T-helper 2 cell treated with Interferon-gamma antibody and Interleukin-4, amounts not matched to agents 5 μg/mL and 100 μg/mL, for 36 hours (primary cell): ENCODE data around the gene C1QTNF6.
A peak's percentile ranks its signal among the peaks of the same experiment; 100 is the strongest.
"Not testable (repeated sequence)": the region's sequence is repeated elsewhere in the genome, so short reads cannot be mapped to it uniquely, and the experiment has no call there.

Experiments used
- DNase-seq: peaks from one replicate; pipeline ENCODE4 v3.0.0; 2021; ENCODE audit warnings: low spot score
- H3K27ac Mint-ChIP-seq: one replicate; pipeline ENCODE4 v1.8.0; 2021; ENCODE audit warnings: mild to moderate bottlenecking, mixed read lengths
- H3K27me3 Mint-ChIP-seq: one replicate; pipeline ENCODE4 v1.8.0; 2021; ENCODE audit warnings: low read depth, mixed read lengths
- H3K36me3 Mint-ChIP-seq: one replicate; pipeline ENCODE4 v1.8.0; 2021; ENCODE audit warnings: low read depth, mixed read lengths
- H3K4me1 Mint-ChIP-seq: one replicate; pipeline ENCODE4 v1.8.0; 2021; ENCODE audit warnings: low read depth, mixed read lengths
- H3K4me3 Mint-ChIP-seq: one replicate; pipeline ENCODE4 v1.8.0; 2022; ENCODE audit warnings: mild to moderate bottlenecking, moderate library complexity, mixed read lengths
- H3K9me3 Mint-ChIP-seq: one replicate; pipeline ENCODE4 v1.8.0; 2021; ENCODE audit warnings: mixed read lengths

C1QTNF6 gene

DNA sequence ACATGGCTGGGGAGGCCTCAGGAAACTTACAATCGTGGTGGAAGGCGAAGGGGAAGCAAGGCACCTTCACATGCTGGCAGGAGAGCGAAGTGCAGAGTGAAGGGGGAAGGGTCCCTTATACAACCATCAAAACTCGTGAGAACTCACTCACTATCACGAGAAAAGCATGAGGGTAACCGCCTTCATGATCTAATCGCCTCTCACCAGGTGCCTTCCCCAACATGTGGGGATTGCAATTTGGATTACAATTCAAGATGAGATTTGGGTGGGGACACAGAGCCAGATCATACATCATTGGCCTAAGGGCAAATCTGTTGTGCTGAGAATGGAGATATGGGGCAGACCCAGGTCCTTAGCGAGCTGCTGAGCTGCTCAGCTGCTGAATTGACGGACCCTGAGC, 13.1 kb downstream of the C1QTNF6 start:
- Mint-ChIP-seq H3K4me1 (peaks cover 7% of the 10 kb centered on the region), H3K9me3 (no peaks in the 10 kb centered on the region), H3K27me3 (peaks cover 3% of the 10 kb centered on the region), H3K4me3 (no peak overlapping the region), H3K27ac (no peak overlapping the region), H3K36me3 (no peaks in the 10 kb centered on the region)
- no peak for DNase-seq

DNA sequence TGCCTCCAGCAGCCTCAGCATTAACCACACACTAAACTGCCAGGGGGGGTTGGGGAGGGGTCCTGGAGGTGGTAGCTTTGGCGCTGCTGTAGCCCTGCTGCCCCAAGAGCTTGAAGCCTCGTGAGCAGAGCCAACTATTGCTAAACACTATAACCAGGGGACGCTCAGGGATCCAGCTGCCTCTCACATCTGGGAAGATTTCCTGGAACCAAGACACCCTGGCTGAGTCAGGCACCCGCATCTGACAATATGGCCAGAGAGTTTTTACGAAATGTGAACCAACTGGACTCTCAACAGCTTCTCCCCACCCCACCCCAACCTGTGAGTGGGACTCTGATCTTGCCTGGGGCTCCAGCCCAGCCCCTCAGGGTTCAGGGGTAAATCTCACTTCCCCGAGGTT, 14.3 kb downstream of the C1QTNF6 start:
- H3K4me3 Mint-ChIP-seq, result no peak overlapping the region
- no peak for DNase-seq
- no peaks in the 10 kb centered on the region for H3K9me3 Mint-ChIP-seq
- H3K27me3 Mint-ChIP-seq, result peaks cover 3% of the 10 kb centered on the region
- no peaks in the 10 kb centered on the region for H3K36me3 Mint-ChIP-seq
- no peak overlapping the region for H3K27ac Mint-ChIP-seq
- H3K4me1 Mint-ChIP-seq, result peaks cover 15% of the 10 kb centered on the region

DNA sequence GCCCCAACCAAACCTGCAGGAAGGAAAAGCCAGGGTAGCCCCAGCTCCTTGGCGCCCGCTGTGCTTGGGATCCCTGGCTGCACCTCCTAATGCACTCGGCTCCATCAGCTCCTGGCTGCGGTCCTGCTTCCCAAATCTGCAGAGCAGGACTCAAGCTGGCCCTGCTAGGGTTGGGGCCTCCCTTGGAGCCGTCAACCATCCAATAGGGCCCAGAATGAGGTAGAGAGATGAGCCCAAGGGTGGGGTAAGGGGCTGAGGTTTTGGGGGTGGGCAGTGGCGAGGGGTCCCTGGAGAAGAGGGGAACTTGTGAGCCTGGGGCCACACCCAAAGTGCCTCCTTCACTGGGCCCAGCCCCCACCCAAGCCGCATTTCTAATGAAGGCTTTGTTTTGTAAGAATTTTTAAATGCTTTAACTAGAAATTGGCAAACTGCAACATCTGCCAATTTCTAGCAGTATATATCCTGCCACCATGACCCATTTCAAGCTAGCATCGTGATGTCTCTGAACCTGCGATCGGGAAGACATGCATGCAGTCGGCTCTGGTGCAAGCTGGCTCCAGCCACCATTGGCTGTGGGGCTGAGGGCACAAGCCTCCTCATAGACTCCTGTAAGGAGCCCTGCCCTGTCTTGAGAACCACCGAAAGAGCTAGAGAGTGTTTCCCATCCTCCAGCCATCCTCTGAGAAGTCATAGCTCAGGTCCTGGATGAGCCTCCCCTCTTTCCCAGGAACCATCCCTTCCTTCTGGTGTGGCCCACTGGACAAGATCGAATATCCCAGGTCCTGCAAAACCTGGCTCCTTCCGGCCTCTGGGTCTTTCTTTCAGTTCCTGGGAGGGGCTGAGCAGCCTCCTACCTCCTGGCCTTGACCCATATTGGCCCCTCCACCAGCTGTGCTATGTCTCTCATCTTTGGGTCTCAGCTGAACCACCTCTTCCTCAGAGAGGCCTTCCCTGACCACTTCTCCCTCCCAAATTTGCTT, 15.5 kb downstream of the C1QTNF6 start:
- Mint-ChIP-seq H3K9me3 (no peaks in the 10 kb centered on the region), H3K27ac (no peak overlapping the region), H3K4me1 (peaks cover 25% of the 10 kb centered on the region), H3K4me3 (no peak overlapping the region), H3K27me3 (peaks cover 2% of the 10 kb centered on the region), H3K36me3 (no peaks in the 10 kb centered on the region)
- no peak for DNase-seq

DNA sequence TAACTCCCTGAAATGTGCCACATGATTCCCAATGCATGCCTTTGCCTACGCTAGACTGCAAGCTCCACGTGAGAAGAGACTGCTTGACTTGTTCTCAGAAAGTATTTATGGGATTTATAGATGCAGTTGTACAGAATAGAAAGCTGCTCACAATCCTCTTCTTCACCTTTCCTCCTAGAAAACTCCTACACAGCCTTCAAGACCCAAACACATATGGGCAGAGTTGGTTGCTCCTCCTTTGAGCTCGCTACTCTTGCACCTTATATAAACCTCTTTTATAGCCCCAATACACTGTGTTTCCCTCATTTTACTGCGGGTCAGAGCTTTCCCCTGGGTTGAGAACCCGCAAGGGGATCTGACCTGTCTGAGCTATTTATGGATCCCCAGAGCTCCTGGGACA, 16.4 kb downstream of the C1QTNF6 start:
- H3K9me3 Mint-ChIP-seq, result no peaks in the 10 kb centered on the region
- no peaks in the 10 kb centered on the region for H3K27me3 Mint-ChIP-seq
- H3K36me3 Mint-ChIP-seq, result no peaks in the 10 kb centered on the region
- no peak overlapping the region for H3K27ac Mint-ChIP-seq
- H3K4me1 Mint-ChIP-seq, result peaks cover 32% of the 10 kb centered on the region
- H3K4me3 Mint-ChIP-seq, result no peak overlapping the region
- DNase-seq, result no peak

DNA sequence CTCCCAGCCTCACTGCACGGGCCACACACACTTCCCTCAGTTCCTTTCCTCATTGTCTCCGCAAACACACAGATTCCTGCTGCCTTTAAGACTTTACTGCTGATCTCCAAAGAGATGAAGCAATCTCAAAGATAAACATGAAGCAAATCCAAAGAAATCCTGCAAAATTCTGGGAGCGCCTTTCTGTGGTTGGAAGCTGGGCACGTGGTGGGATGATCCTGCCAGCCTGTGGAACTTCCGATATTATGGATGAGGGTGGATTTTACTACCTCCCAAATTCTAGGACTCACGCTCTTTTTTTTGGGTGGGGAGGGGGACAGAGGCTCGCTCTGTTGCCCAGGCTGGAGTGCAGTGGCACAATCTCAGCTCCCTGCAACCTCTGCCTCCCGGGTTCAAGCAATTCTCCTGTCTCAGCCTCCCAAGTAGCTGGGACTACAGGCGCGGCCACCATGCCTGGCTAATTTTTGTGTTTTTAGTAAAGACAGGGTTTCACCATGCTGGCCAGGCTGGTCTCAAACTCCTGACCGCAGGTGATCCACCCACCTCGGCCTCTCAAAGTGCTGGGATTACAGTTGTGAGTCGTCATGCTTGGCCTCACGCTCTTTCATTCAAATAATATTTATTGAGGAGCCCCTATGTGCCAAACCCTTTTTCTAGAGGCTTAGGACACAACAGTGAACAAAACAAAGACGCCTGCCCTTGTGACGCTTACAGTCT, 17.2 kb downstream of the C1QTNF6 start:
- H3K27ac Mint-ChIP-seq, H3K27me3 Mint-ChIP-seq, H3K4me3 Mint-ChIP-seq, DNase-seq, H3K9me3 Mint-ChIP-seq, H3K36me3 Mint-ChIP-seq: not testable (repeated sequence)
- peaks cover 35% of the 10 kb centered on the region for H3K4me1 Mint-ChIP-seq

GRCh38 chr22:37169947-37170688, 17.9 kb downstream of the C1QTNF6 start:
- Mint-ChIP-seq H3K27me3 (no peaks in the 10 kb centered on the region), H3K36me3 (no peaks in the 10 kb centered on the region), H3K9me3 (no peaks in the 10 kb centered on the region), H3K27ac (peak overlapping the region; percentile 11), H3K4me1 (peaks cover 42% of the 10 kb centered on the region), H3K4me3 (no peak overlapping the region)
- no peak for DNase-seq

GRCh38 chr22:37169406-37169805, 18.6 kb downstream of the C1QTNF6 start:
- no peak for DNase-seq
- Mint-ChIP-seq H3K27ac (no peak overlapping the region), H3K36me3 (no peaks in the 10 kb centered on the region), H3K4me3 (no peak overlapping the region), H3K27me3 (no peaks in the 10 kb centered on the region), H3K4me1 (peaks cover 48% of the 10 kb centered on the region), H3K9me3 (no peaks in the 10 kb centered on the region)

GRCh38 chr22:37167981-37168647, 19.9 kb downstream of the C1QTNF6 start:
- Mint-ChIP-seq H3K4me1 (peaks cover 58% of the 10 kb centered on the region), H3K36me3 (no peaks in the 10 kb centered on the region), H3K27ac (peak overlapping the region; percentile 33), H3K9me3 (no peaks in the 10 kb centered on the region), H3K4me3 (peak overlapping the region; percentile 44), H3K27me3 (no peaks in the 10 kb centered on the region)
- DNase-seq, result no peak

- DNase-seq, result no peak
- H3K27ac Mint-ChIP-seq, result peak overlapping the region; percentile 33
- no peaks in the 10 kb centered on the region for H3K36me3 Mint-ChIP-seq
- H3K4me3 Mint-ChIP-seq, result peak overlapping the region; percentile 44
- peaks cover 66% of the 10 kb centered on the region for H3K4me1 Mint-ChIP-seq
- H3K9me3 Mint-ChIP-seq, result no peaks in the 10 kb centered on the region
- no peaks in the 10 kb centered on the region for H3K27me3 Mint-ChIP-seq
Observed at GRCh38 chr22:37167176-37167980, 20.7 kb downstream of the C1QTNF6 start.

DNA sequence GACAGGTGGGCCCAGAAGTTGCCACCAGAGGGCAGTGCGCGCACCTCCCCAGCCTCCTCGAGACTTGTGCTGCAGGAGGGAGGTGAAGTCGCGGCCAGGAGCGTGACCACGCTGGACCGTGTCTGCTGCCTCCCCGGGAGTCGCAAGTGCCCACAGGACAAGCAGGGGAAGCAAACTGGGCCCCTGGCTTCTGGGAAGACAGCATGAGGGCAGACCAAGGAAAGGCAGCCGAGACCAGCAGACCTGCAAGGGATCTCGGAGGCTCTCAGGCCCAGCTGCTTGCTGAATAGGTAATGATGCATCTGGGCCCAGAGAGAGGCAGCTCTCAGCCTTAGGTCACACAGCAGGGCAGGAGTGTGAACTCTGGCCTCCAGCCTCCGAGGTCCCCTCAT, 21.4 kb downstream of the C1QTNF6 start:
- peaks cover 73% of the 10 kb centered on the region for H3K4me1 Mint-ChIP-seq
- H3K27ac Mint-ChIP-seq, result peak overlapping the region; percentile 79
- H3K27me3 Mint-ChIP-seq, result no peaks in the 10 kb centered on the region
- peak overlapping the region; percentile 84 for H3K4me3 Mint-ChIP-seq
- DNase-seq, result peak; percentile 70
- H3K9me3 Mint-ChIP-seq, result no peaks in the 10 kb centered on the region
- no peaks in the 10 kb centered on the region for H3K36me3 Mint-ChIP-seq

DNA sequence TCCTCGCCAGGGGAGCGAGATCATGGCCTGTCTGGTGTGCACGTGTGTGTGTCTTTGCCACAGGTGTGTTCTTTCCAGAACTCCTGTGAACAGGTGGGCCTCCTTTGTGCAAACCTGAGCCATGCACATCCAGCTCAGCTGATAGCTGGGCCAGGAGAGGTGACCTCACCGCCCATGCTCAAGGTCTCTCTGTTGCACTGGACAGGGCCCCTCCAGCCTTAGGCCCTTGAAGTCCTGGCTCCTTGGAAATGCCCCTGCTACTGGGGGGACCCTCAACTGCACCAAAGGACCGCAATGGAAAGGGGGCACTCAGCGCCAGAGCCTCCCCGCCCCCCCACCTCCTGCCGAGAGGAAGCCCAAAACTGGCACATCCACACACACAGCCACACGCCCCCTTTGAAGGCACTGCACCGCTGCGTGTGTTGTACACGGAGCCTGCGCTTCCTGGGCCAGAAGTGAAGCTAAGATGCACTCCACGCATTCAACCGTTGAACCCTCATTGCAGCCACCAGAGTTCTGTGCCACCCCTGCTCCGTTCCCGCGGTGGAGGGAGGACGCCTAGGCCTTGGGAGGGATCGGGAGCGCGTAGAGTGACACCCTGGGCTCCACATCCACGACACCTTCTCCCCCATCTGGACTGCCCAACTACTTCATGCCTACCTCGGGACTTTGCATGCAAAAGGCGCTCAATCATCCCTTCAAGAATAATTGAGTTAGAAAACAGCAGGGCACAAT, 21.9 kb downstream of the C1QTNF6 start:
- peak overlapping the region; percentile 97 for H3K27ac Mint-ChIP-seq
- H3K9me3 Mint-ChIP-seq, result no peaks in the 10 kb centered on the region
- H3K4me1 Mint-ChIP-seq, result peaks cover 77% of the 10 kb centered on the region
- H3K4me3 Mint-ChIP-seq, result peak overlapping the region; percentile 84
- no peak for DNase-seq
- H3K27me3 Mint-ChIP-seq, result no peaks in the 10 kb centered on the region
- H3K36me3 Mint-ChIP-seq, result no peaks in the 10 kb centered on the region

DNA sequence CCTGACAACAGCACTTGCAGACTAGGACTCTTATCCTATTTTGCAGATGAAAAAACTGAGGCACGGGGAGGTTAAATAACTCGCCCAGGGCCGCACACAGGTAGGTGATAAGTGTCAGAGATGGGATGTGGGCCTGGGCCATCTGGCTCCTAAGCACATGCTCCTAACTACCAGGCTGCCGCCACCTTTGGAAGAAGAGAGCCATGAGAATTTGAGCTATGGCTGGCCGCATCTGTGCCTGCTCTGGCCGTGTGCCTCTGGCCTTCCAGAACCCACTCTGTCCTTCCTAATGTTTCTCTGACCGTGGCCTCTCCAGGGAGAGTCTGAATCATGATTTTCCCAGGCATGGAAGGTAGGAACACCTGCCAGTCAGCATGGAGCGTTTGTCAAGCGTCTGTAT, 23.0 kb downstream of the C1QTNF6 start:
- DNase-seq, result no peak
- H3K27me3 Mint-ChIP-seq, result no peaks in the 10 kb centered on the region
- H3K36me3 Mint-ChIP-seq, result no peaks in the 10 kb centered on the region
- H3K4me1 Mint-ChIP-seq, result peaks cover 79% of the 10 kb centered on the region
- peak overlapping the region; percentile 7 for H3K4me3 Mint-ChIP-seq
- peak overlapping the region; percentile 97 for H3K27ac Mint-ChIP-seq
- H3K9me3 Mint-ChIP-seq, result no peaks in the 10 kb centered on the region
